Stimulated activated CD4-positive, alpha-beta T cell treated with anti-CD3 and anti-CD28 coated beads, Interleukin-4, amount 100 ng/mL, for 4 hours (primary cell): ENCODE results near the gene OMA1.
"Not testable (repeated sequence)": the region's sequence is repeated elsewhere in the genome, so short reads cannot be mapped to it uniquely, and the experiment has no call there.

Experiments used
- DNase-seq, 2 experiments: peaks; one replicate each; pipeline ENCODE4 v3.0.0-alpha.2; 2020

OMA1 gene

DNA sequence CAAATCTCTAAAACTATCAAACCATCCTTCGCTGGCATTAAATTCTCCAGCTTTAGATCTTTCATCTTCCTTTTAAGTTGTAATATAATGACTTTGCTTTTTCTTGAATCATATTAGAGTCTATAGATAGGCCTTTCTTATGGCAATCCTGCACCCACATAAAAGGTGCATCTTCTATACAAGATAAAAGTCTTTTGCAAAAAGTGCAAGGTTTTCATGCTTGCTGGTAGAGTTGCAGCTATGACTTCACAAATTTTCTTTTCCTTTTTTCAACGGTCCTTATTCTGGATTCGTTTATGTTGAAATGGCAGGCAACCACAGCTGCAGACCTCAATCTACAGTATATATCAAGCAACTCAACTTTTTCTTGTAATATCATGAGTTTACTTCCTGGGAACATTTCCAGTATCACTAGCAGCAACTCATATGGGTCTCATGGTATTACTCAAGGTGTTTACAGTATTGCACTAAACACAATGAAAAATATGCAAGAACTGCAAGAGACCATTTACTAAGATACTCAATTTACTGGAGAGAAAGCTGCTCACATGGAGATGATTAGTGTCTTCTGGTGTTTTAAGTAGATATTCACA, 22.1 kb downstream of the OMA1 start:
- DNase-seq, result no peak

GRCh38 chr1:58515794-58516401, 30.6 kb downstream of the OMA1 start:
- no peak for DNase-seq

GRCh38 chr1:58513956-58514355, 32.6 kb downstream of the OMA1 start:
- no peak for DNase-seq

- no peak for DNase-seq
These were observed 37.9 kb downstream of the OMA1 start for GRCh38 chr1:58508629-58509028.

DNA sequence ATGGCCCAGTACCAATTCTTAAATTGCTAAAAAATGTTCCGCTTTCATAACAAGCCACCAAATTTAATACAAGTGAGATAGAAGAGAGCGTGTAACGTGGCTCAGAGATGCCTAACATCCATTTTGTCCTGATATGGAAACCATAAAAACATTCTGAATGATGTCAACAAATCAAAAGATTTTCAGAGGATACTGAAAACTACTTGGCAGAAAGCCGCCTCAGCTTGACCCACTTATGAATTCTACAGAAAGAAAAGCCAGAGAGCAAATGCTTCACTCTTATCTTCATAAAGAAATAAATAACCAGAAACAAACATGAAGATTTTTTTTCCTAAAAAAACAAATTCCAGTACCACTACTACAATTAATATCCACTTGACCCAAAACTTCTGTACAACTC, 41.2 kb downstream of the OMA1 start:
- no peak for DNase-seq

- no peak for DNase-seq
These were observed 44.0 kb downstream of the OMA1 start for GRCh38 chr1:58502519-58502918.

- no peak for DNase-seq
These were observed 46.5 kb downstream of the OMA1 start for GRCh38 chr1:58500043-58500442.

- no peak for DNase-seq
These were observed 49.0 kb downstream of the OMA1 start for GRCh38 chr1:58497499-58497898.

- DNase-seq, result no peak
These were observed 50.5 kb downstream of the OMA1 start for GRCh38 chr1:58496042-58496441.

DNA sequence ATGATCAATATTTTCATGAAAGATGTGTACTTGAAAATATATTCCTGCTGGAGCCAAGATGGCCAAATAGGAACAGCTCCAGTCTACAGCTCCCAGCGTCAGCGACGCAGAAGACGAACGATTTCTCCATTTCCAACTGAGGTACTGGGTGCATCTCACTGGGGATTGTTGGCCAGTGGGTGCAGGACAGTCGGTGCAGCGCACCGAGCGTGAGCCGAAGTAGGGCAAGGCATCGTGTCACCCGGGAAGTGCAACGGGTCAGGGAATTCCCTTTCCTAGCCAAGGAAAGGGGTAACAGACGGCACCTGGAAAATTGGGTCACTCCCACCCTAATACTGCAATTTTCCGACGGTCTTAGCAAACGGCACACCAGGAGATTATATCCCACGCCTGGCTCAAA, 57.6 kb downstream of the OMA1 start:
- DNase-seq, result not testable (repeated sequence)

DNA sequence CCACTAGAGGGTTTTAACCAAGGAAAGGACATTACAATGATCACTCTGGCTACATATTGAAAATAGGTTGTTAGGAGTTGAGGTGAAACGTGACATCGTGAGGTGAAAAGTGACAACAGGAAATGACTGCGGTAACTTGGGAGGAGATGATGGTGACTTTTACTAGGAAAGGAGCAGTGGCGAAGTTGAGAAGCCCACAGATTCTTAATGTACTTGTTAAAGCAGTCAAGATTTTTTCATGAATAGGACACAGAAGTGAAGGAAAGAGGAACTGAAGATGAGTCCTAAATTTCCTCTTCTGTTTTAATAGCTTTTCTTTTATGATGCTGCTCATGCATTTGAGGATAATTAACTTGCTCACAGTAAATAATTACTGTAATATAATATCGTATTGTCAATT, 59.5 kb downstream of the OMA1 start:
- DNase-seq, result no peak

- no peak for DNase-seq
These were observed 64.6 kb downstream of the OMA1 start for GRCh38 chr1:58481962-58482361.

DNA sequence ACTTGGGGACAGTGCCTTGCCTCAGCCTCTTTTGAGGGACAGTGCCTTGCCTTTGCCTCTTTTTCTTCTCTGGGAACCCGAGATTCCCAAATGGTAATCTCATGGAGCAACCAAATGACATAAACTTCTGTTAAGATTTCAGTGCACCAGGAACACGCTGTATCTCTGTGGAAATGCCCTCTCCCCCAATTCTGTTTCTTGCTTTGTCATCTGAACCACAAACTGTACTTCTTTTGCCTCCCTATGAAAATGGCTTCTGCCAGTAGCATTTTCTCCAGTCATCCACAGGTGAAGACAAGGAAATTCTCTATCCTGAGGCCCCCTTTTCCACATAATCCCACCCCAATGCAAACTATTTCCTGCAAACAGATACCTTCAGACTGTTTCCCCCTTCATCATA, 66.3 kb downstream of the OMA1 start:
- DNase-seq, result no peak

GRCh38 chr1:58477390-58477789, 69.1 kb downstream of the OMA1 start:
- no peak for DNase-seq

GRCh38 chr1:58476179-58476578, 70.3 kb downstream of the OMA1 start:
- DNase-seq, result no peak

DNA sequence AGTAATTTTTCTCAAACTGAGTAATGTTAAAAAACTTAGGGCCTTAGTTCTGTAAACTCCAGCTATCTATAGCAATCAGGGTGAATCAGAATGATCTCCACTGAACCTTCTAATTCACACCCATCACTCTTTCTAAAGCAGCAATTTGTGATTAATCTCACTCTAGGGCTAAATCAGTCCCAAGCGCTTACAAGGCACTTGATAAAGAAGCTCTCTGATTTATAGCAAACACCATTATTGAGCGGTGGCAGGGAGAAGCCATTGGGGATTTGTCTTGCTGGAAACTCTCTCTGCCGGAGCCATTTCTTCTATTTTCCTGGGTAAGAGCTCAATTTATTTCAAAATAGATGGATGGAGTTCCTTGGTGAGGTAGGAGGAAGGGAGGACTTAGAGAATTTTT, 77.0 kb downstream of the OMA1 start:
- no peak for DNase-seq

DNA sequence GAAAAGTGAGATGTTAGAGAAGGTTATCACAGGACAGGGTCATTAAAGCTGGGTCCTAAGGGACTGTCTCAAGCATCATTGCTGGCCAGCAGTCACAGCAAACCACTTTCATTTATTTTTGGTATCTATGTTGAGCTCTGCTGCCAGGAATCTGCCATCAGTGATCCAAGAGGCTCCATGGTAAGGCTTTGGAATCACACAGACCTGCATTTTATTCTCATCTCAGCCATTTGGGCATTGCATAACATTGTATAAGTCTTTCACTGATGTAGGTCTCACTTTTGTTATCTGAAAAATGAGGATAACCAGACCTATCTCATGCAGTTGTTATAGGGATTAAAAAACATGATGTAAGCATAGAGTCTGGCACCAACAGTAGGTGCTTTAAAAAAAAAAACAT, 77.5 kb downstream of the OMA1 start:
- no peak for DNase-seq

DNA sequence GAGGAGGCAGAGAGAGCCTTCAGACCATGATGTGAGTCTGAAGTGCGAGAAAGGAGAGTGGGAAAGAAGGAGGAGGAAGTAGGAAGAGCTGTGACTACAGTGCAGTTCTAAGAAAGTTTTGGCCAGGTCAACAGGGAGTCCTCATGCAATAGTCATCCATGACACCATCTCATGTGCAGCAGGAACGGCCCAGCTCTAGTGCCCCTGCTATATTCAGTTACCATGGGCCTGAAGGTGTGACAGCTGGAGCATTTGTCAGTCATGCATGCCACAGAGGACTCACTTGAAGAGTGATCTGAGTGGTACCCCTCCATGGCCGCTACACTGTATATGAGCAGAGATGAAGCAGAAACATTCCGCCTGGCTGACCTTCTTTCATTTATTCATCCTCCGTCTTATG, 77.9 kb downstream of the OMA1 start:
- DNase-seq, result no peak

DNA sequence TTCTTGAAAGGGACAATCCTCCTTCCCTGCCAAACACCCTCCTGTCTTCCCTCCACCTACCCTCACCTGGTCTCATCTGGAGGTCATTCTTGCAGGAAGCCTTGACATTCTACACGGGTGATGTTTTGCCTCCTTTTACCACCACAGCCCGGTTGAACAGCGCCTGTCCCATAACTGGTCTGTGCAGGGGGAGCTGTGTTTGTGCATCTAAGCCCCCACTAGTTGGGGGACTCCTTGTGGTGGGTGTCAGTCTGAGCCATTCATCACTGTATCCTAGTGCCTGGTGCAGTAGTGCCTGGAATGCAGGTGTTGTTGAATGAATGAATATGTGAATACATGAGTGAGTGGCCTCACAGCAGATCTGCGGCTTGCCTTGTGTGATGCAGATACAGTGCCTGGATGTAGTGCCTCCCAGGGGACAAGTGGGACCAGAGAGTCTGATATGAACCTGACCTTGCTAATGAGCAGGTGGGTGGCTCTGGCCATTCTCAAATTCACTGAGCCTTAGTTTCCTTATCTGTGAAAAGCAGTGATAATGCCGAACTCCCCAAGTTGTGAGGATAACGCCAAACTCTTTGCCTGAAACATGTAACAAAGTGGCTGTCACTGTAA, 79.8 kb downstream of the OMA1 start:
- no peak for DNase-seq

GRCh38 chr1:58465825-58466629, 80.5 kb downstream of the OMA1 start:
- no peak for DNase-seq

DNA sequence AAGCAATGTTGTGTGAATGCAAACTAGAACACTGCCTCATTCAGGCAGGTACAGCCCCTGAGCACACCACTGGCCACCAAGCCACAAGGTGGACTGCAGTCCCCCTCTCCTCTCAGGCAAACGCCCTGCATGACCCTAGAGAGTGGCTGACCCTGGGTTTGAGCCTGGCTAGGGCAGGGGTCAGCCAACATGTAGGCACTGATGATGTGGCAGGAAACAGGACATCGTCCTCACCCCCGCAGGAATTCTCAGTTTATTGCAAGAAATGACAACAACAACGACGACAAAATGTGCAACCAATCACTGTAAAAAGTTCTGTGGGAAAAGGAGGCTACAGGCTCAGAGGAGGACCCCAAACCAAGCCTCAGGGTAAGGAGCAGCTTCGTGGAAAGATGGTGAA, 81.3 kb downstream of the OMA1 start:
- no peak for DNase-seq

- DNase-seq, result no peak
These were observed 86.1 kb downstream of the OMA1 start for GRCh38 chr1:58460469-58460868.

DNA sequence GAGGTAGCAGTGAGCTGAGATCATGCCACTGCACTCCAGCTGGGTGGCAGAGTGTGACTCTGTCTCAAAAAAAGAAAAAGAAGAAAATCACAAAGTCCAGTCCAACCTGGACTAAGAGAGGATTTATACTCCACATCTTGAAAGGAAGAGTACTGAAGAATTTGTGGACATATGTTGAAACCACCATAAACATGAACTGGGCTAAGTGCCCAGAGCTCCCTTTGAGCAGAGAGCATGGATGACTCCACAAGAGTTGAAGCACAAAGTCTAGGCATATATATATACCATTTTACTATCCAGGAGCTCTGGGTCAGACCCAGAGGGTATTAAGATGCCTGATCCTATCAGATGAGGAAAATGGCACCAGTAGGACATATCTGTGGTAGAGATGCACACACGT, 86.6 kb downstream of the OMA1 start:
- DNase-seq, result no peak

- no peak for DNase-seq
These were observed 89.4 kb downstream of the OMA1 start for GRCh38 chr1:58457023-58457635.
